GM23338 (cell line): ENCODE results near the gene TGM2.

Experiments used
- CTCF ChIP-seq, 2 experiments: fragments of 200-600 bp in 1 of 2; sonication (generic) in 1 of 2; conservative IDR thresholded peaks; 2 replicates each; pipeline versions ENCODE4 v1.5.1 to v1.6.1; 2016 to 2017; ENCODE audit warnings: antibody characterized with exemption in 2 of 2, low read depth in 2 of 2, mild to moderate bottlenecking in 2 of 2, moderate library complexity in 1 of 2
- EZH2 ChIP-seq: fragments of 200-600 bp; sonication (generic); IDR thresholded peaks from one replicate; pipeline ENCODE4 v1.8.0; 2017; ENCODE audit warnings: antibody characterized with exemption, mild to moderate bottlenecking, low read depth; ENCODE audit not compliant: unreplicated experiment
- JUNB ChIP-seq: IDR thresholded peaks from one replicate; pipeline ENCODE4 v1.6.1; 2016; ENCODE audit warnings: antibody characterized with exemption; ENCODE audit not compliant: unreplicated experiment
- POLR2AphosphoS5 ChIP-seq: IDR thresholded peaks from 2 replicates; pipeline ENCODE4 v1.6.1; 2016; ENCODE audit warnings: antibody characterized with exemption, low read depth
- REST ChIP-seq: IDR thresholded peaks from one replicate; pipeline ENCODE4 v1.6.1; 2018; ENCODE audit warnings: antibody characterized with exemption; ENCODE audit not compliant: unreplicated experiment

GRCh38 chr20:38152175-38152620 lies 12.9 kb downstream of the TGM2 start:
- TF ChIP-seq POLR2AphosphoS5, result no peak
- no peak for TF ChIP-seq CTCF (conservative IDR thresholded peaks at IDR 0.05; ENCODE audit: low read depth in 2 of 2)
- no peak for TF ChIP-seq JUNB
- TF ChIP-seq EZH2, result no peak
- TF ChIP-seq REST, result no peak
